NCI-H2227 (cell line): ENCODE data around the gene BTBD2.

Experiments
- DNase-seq: peaks from one replicate; lab custom pipeline; 2025; ENCODE audit not compliant: unreplicated experiment; lab: John Stamatoyannopoulos, UW

Gene BTBD2

DNA sequence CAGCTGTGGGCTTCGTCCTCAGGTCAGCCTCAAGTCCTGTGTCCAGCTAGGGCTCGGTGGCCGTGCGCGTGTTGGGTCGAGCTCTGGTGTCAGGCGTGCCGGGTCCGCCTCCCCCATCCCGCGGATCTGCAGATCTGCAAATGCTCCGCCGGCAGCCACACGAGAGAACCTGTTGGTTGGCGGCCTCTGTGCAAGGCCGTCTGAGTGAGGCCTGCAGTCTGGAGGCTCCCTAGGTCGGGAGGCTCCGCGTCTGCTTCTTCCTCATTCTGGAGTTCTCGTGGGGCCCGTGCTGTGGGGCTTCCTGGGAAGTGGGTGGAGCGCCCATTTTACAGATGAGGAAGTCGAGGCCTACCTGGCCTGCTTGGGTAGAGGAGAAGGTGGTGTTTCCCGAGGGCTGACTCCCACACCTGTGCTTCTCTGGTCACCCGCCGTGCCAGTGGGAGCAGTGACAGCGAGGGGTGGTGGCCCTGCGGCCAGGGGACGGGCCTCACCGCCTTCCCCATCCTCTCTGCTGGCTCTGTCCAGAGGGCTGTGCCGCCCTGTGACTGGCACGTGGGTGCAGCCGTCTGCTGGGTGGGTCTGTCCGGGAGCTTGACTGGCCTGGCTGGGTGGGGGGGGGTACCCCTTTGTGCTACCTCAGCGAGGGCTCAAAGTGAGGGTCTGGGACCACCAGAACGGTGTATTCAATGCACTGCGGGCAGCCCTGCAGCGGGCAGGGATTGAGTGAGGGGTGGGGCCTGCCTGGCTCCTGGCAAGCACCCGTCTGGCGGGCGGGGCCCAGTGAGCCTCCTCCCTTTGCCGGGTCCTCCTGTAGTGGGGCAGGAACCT is 71.2 kb downstream of the BTBD2 start:
- DNase-seq = no peak

DNA sequence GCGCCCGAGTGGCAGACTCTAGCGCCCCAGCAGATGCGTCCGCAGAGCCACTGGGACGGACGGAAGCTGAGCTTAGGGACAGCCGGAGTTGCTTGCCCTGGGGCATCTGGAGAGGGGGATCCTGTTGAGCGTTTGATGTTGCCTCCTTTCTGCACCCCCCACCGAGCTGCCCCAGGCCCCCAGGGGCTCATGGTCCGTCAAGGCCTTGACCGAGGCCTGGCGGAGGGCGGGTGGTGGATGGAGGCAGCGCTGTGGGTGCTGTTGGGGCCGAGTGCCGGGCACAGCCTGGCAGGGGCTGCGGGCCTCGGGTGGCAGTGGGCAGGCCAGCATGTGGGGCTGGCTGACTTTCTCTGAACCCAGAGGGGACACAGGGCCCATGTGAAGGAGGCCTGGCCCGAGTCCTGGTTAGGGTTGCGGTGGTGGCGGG is 71.8 kb downstream of the BTBD2 start:
- no peak for DNase-seq

DNA sequence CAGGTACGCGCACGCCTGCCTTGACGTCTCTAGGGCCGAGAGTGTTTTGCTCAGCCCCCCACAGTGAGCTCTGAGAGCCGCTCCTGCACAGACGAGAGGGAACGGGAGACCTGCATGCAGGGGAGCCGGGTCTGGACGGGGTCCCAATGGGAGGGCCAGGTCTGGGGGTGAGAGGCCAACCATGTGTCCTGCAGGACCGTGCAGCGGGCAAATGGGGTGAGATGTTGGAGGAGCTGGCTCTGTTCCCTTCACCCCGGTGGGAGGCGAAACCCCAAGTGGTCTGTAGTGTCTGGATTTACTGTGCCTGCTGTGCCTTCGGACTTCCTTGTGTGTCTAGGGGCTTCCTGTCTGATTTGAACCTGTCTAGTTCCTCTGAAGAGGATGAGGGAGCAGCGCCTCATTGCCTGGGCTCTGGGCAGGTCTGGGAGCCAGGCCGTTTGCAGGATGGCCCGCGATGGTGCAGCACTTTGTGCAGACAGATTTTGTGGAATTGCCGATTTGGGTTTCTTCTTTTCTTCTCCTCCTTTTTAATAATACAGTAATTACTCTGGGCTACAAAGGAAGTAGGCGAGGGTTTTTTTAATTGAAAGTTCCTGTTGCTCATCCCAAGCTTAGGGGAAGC is 72.5 kb downstream of the BTBD2 start:
- DNase-seq = peak; percentile 13

DNA sequence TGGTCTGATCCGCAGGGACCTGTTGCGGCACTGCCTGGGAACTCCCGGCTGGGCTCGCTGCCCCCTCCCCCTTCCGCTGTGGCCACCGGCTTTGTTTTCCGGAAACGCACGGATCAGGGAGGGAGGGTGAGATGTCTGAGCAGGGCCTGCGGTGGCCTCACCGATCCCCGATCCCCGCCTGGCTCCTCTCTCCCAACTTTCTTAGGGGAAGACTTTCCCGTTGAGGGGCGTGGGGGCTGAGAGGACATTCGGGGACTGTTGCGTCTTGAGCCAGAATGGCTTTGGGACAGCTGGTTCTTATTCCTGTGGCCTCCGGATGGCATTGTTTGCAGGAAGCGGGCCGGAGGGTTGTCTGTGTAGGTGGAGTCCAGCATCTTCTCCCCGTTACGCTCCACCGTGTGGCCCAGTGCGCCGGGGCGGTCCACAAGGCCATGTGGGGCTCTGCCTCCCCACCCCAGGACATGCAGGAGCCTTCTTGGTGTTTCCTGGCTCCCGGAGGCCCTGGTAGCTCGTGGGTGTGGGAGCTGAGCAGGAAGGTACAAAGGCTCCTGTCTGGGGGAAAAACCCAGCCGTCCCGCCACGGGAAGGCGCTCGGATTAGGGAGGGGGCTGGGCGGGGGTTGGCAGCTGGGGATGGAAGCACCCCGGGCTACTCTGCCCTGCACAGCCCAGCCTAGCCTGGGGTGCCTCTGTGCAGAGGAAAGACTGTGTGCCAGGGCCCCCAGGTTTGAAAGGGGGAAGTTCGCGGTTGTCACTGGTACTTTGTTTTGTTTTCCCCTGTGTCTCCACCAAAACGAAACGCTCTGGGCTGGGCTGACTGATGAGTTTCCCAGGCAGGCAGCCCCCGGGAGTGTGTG is 73.2 kb downstream of the BTBD2 start:
- DNase-seq = peak; percentile 68

DNA sequence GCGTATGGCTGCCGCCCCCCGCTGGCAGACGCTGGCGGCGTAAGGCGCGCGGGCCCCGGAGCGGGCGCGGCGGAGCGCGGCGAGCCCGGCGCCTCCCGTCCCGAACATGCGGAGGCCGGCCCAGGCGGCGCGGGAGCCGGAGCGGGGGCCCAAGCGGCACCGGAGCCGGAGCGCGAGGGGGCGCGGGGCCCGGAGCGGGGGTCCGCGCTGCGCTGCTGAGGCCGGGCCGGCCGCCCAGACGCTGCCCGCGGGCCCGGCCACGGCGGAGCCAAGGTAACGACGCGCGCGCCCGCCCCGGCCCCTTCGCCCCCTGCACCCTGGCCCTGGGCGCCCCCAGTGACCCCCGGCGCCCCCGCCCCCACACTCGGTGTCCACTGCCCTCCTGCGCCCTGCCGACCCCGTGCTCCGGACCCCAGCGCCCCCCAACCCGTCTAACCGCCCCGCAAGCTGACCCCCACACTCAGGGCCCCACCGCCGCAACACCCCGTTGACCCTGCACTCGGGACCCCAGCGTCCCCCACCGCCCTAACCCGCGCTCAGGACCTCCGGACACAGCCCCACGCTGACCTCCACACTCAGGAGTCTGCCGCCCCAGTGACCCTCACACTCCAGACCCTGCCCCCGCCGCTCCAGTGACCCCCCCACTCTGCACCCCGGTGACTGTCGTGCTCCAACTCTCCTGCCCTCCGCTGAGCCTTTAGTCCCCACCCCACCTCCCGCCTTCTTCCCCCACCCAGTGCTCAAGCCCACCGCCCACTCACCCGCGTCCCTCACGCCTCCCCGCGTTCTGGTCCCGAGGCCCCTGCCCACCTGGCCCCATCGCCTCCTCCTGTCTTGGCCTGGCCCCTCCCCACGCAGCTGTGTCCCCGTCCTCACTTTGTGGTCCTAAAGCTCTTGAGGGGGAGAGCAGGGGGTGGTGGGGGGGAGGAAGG is 74.1 kb downstream of the BTBD2 start, which contains the start of gene CSNK1G2:
TSS of gene CSNK1G2 (plus strand) at position 27 of the 932 bp plus-strand sequence. CDS start 28,601 bp downstream, outside the sequence.
- DNase-seq = no peak

DNA sequence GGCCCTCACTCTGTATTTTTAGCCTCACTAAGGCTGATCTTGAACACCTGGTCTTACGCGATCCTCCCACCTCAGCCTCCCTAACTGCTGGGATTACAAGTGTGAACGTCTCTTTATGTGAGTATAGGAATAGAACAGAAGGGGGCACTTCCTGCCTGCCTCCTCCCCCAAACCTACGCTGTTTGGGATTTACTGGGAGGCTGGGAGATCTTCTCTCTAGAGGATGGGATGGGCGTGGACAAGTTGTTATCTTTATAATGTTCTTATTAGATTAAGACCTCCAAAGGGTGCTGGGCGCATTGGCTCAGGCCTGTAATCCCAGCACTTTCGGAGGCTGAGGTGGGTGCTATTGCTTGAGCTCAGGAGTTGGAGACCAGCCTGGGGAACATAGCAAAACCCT is 77.4 kb downstream of the BTBD2 start:
- no peak for DNase-seq

DNA sequence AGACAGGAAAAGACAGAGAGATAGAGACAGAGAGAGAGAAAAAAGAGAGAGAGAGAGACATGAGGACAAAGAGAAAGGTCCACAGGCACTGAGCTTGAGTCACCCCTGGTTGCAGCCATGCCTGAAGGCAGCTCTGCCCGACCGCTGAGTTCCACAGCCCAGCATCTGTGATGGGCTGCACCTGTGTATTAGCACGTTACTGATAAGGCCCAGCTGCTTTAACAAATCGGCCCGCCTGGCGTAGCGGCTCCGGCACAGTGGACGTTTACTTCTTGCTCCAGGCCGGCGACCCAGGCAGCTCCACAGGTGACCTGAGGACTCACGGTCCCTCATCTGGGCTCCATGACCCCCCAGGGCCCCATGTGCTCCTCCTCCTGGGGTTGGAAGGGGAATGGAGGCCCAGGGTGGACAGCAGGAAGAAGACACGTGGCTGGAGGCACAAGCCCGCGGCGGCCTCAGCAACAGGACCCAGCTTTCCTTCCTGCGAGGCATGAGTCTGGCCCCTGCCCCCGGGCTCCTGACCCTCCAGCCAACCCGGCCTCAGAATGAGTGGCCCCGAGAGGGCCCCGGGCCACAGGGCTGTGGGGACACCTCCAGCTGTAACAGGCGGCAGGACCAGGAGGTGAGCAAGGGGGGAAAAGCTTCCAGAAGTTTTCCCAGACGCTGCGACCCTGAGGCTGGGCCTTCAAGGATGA is 78.5 kb downstream of the BTBD2 start:
- no peak for DNase-seq

DNA sequence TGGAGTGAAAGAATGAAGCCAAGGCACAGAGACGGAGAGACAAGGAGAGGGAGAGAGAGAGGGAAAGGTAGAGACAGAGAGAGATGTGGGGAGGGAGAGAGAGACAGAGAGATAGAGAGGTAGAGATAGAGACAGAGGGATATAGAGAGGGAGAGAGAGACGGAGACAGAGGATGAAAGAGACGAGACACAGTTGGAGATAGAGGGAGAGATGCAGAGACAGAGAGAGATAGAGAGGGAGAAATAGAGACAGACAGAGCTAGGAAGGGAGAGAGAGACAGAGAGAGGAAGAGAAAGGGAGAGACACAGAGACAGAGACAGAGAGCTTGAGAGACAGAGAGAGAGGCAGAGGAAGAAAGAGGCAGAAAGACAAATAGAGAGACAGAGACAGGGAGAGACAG is 79.1 kb downstream of the BTBD2 start:
- DNase-seq = no peak

DNA sequence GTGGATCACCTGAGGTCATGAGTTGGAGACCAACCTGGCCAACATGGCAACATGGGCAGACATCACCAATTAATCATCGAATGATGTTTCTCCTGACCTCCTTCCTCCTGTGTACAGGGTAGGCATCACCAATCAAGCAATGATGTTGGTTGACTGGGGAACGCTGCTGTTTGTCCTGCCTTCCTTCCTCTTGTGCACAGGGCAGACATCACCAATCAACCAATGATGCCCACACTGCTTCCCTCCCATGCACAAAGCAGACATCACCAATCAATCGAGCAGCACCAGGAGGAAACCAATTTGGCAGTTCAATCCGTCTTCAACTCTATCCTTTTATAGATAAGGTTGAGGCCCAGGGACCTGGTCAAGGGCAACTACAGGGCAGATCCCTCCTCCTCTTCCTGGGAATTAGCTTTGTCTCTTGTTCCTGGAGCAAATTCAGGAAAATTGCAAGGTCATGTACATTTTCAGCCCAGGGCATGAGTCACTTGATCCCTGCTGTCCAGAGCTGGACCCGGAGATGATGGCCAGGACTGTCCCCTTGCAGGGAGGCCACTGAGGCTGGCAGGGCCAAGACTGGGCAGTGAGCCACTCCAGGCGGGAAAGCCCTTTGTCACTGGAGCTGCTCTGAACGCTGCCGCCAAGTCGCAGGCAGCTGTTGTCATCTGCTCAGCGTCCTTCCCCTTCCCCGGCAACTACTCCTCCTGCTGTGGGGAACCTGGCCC is 79.9 kb downstream of the BTBD2 start:
- DNase-seq = no peak
